IMR-90 (cell line): ENCODE data around the gene VWA8. TPM values are rescaled to one million over a fixed set of nuclear protein-coding genes. Genes with fewer than 3 reads are reported as not detected.
A peak's percentile ranks its signal among the peaks of the same experiment; 100 is the strongest.

Source experiments
- ATAC-seq: fragments of 200-7000 bp; cut with Tn5 transposase; 2 replicates; pipeline ENCODE4 v1.9.1; 2020; ENCODE audit warnings: low read depth, mild to moderate bottlenecking, moderate library complexity
- BruUV-seq: library from RNA; stranded (reverse); fragments of 400-500 nt; replicated peaks from 2 replicates; lab custom pipeline; 2021; lab: Mats Ljungman, UMichigan
- CTCF ChIA-PET: fragments of 300-600 bp; formaldehyde crosslinking; extraction: SDS; loops from one replicate; lab custom pipeline; 2021; ENCODE audit warnings: antibody characterized with exemption; lab: Yijun Ruan, JAX
- POLR2A ChIA-PET: fragments of 300-600 bp; sonication (Branson Sonifier 250); formaldehyde crosslinking; loops from one replicate; lab custom pipeline; 2022; ENCODE audit warnings: antibody characterized with exemption; ENCODE audit not compliant: unreplicated experiment; lab: Charles Lee
- DNase-seq: peaks from one replicate; pipeline ENCODE4 v3.0.0; 2013
- H2AFZ ChIP-seq: replicated peaks from 2 replicates; pipeline ENCODE3; 2013; ENCODE audit warnings: low read length, mild to moderate bottlenecking; ENCODE audit not compliant: poor library complexity
- H2AK5ac ChIP-seq: 2 replicates; pipeline ENCODE4 v1.6.1; 2013; ENCODE audit warnings: low read depth, low read length, inconsistent platforms
- H2AK9ac ChIP-seq: replicated peaks from 2 replicates; pipeline ENCODE3; 2013; ENCODE audit warnings: mild to moderate bottlenecking, low read depth, low read length, moderate library complexity; ENCODE audit not compliant: poor library complexity
- H2BK120ac ChIP-seq: 2 replicates; pipeline ENCODE4 v1.6.1; 2013; ENCODE audit warnings: low read depth, low read length, inconsistent platforms
- H2BK15ac ChIP-seq: 3 replicates; pipeline ENCODE4 v1.6.1; 2013; ENCODE audit warnings: low read depth, low read length, inconsistent platforms
- H2BK20ac ChIP-seq: 2 replicates; pipeline ENCODE4 v1.6.1; 2013; ENCODE audit warnings: low read depth, mild to moderate bottlenecking, inconsistent platforms, low read length, moderate library complexity
- H2BK5ac ChIP-seq: 2 replicates; pipeline ENCODE4 v1.6.1; 2013; ENCODE audit warnings: mild to moderate bottlenecking, low read depth, low read length, inconsistent platforms; ENCODE audit not compliant: poor library complexity, severe bottlenecking
- H3K14ac ChIP-seq: replicated peaks from 2 replicates; pipeline ENCODE4 v1.6.1; 2013; ENCODE audit warnings: low read depth, low read length, inconsistent platforms
- H3K18ac ChIP-seq: 2 replicates; pipeline ENCODE4 v1.6.1; 2013; ENCODE audit warnings: low read depth, low read length, control low read depth
- H3K23ac ChIP-seq: 2 replicates; pipeline ENCODE4 v1.6.1; 2013; ENCODE audit warnings: low read depth, low read length, inconsistent platforms
- H3K27ac ChIP-seq: 2 replicates; pipeline ENCODE4 v1.5.1; 2013; ENCODE audit warnings: mild to moderate bottlenecking, control low read depth, low read length; ENCODE audit not compliant: insufficient read depth
- H3K27me3 ChIP-seq: 2 replicates; pipeline ENCODE4 v1.6.1; 2013; ENCODE audit warnings: low read length; ENCODE audit not compliant: control insufficient read depth, insufficient read depth
- H3K36me3 ChIP-seq: 2 replicates; pipeline ENCODE4 v1.6.1; 2013; ENCODE audit warnings: low read length, mixed read lengths; ENCODE audit not compliant: control insufficient read depth, insufficient read depth
- H3K4ac ChIP-seq: 2 replicates; pipeline ENCODE4 v1.6.1; 2013; ENCODE audit warnings: low read depth, low read length, inconsistent platforms
- H3K4me1 ChIP-seq: 2 replicates; pipeline ENCODE4 v1.6.1; 2013; ENCODE audit warnings: low read length, mixed read lengths; ENCODE audit not compliant: control insufficient read depth, insufficient read depth
- H3K4me2 ChIP-seq: 2 replicates; pipeline ENCODE4 v1.6.1; 2013; ENCODE audit warnings: low read depth, mild to moderate bottlenecking, control low read depth, low read length, moderate library complexity
- H3K4me3 ChIP-seq: 2 replicates; pipeline ENCODE4 v1.5.1; 2013; ENCODE audit warnings: low read depth, mild to moderate bottlenecking, control low read depth, low read length, moderate library complexity; ENCODE audit not compliant: insufficient read depth
- H3K56ac ChIP-seq: 2 replicates; pipeline ENCODE4 v1.6.1; 2013; ENCODE audit warnings: low read length, inconsistent platforms; ENCODE audit not compliant: insufficient read depth; ENCODE audit errors: extremely low read depth
- H3K79me1 ChIP-seq, 2 experiments: 2 replicates each; pipeline ENCODE4 v1.6.1; 2013; ENCODE audit warnings: low read length in 2 of 2, inconsistent platforms in 1 of 2, low read depth in 1 of 2
- H3K9ac ChIP-seq: 2 replicates; pipeline ENCODE4 v1.6.1; 2013; ENCODE audit warnings: low read depth, low read length, control low read depth
- H3K9me1 ChIP-seq: 2 replicates; pipeline ENCODE4 v1.6.1; 2013; ENCODE audit warnings: low read length, inconsistent platforms; ENCODE audit not compliant: insufficient read depth
- H3K9me3 ChIP-seq: 2 replicates; pipeline ENCODE4 v1.6.1; 2013; ENCODE audit warnings: low read length; ENCODE audit not compliant: control insufficient read depth, insufficient read depth
- H4K20me1 ChIP-seq: 2 replicates; pipeline ENCODE4 v1.6.1; 2013; ENCODE audit warnings: low read length, inconsistent platforms; ENCODE audit not compliant: insufficient read depth
- H4K5ac ChIP-seq: 2 replicates; pipeline ENCODE4 v1.6.1; 2013; ENCODE audit warnings: mild to moderate bottlenecking, low read depth, low read length, control low read depth
- H4K8ac ChIP-seq, 2 experiments: 2 replicates each; pipeline ENCODE4 v1.6.1; 2013; ENCODE audit warnings: low read depth in 2 of 2, low read length in 2 of 2, control low read depth in 1 of 2, inconsistent platforms in 1 of 2
- H4K91ac ChIP-seq: 2 replicates; pipeline ENCODE4 v1.6.1; 2013; ENCODE audit warnings: low read depth, low read length, inconsistent platforms; ENCODE audit not compliant: insufficient read depth
- BHLHE40 ChIP-seq: fragments of 150-350 bp; IDR thresholded peaks from 2 replicates; pipeline ENCODE4 v1.6.1; 2016; ENCODE audit warnings: mild to moderate bottlenecking, low read depth, low read length
- CHD1 ChIP-seq: IDR thresholded peaks from 2 replicates; pipeline ENCODE4 v1.6.1; 2012; ENCODE audit warnings: low read depth, low read length, improper control_type of control experiment
- FOS ChIP-seq: fragments of 150-350 bp; IDR thresholded peaks from 2 replicates; pipeline ENCODE4 v1.6.1; 2016; ENCODE audit warnings: low read depth, low read length
- MAFK ChIP-seq: IDR thresholded peaks from 2 replicates; pipeline ENCODE4 v1.6.1; 2012; ENCODE audit warnings: low read depth, low read length, improper control_type of control experiment
- MAZ ChIP-seq: IDR thresholded peaks from 2 replicates; pipeline ENCODE4 v1.6.1; 2012; ENCODE audit warnings: low read depth, mild to moderate bottlenecking, low read length, improper control_type of control experiment, moderate library complexity, borderline replicate concordance
- MXI1 ChIP-seq: IDR thresholded peaks from 2 replicates; pipeline ENCODE4 v1.6.1; 2012; ENCODE audit warnings: low read depth, mild to moderate bottlenecking, low read length, moderate library complexity, borderline replicate concordance
- NFE2L2 ChIP-seq: fragments of 150-350 bp; IDR thresholded peaks from 2 replicates; pipeline ENCODE4 v1.6.1; 2016; ENCODE audit warnings: low read depth, mild to moderate bottlenecking, low read length
- POLR2A ChIP-seq: IDR thresholded peaks from 2 replicates; pipeline ENCODE4 v1.6.1; 2012; ENCODE audit warnings: mild to moderate bottlenecking, low read depth, low read length
- RCOR1 ChIP-seq: IDR thresholded peaks from 2 replicates; pipeline ENCODE4 v1.6.1; 2012; ENCODE audit warnings: mild to moderate bottlenecking, low read length, improper control_type of control experiment; ENCODE audit not compliant: insufficient replicate concordance
- RFX5 ChIP-seq: IDR thresholded peaks from 2 replicates; pipeline ENCODE4 v1.8.0; 2012; ENCODE audit warnings: low read depth, mild to moderate bottlenecking, low read length, moderate library complexity
- SMC3 ChIP-seq: fragments of 150-350 bp; IDR thresholded peaks from 2 replicates; pipeline ENCODE4 v1.6.1; 2016; ENCODE audit warnings: low read depth, mild to moderate bottlenecking, antibody characterized with exemption, low read length, moderate library complexity
- dilution Hi-C: fragments of 300-500 bp; cut with HindIII; formaldehyde crosslinking; loops from one replicate; pipeline ENCODE4 v1.14.3; 2018; ENCODE audit warnings: low sequenced_read_pairs; ENCODE audit not compliant: unreplicated experiment
- in situ Hi-C: fragments of 300-500 bp; cut with MboI; formaldehyde crosslinking; loops from 3 replicates; pipeline ENCODE4 v1.14.3; 2019; ENCODE audit warnings: low sequenced_read_pairs, inconsistent platforms, mixed read lengths
- intact Hi-C: fragments of 100-400 bp; cut with micrococcal nuclease; formaldehyde crosslinking; loops from 2 replicates; pipeline ENCODE4 v1.10.0; 2022
- polyA plus RNA-seq, 3 experiments: library from polyadenylated mRNA; depleted of rRNA; stranded (reverse); fragments of >200 nt; gene quantifications; 2 replicates each; pipeline ENCODE4 v1.2.3, GENCODE V29; 2012; ENCODE audit warnings: low replicate concordance in 1 of 3
- total RNA-seq: library from RNA; depleted of rRNA; stranded (reverse); fragments of >200 nt; gene quantifications from 2 replicates; pipeline ENCODE4 v1.2.3, GENCODE V29; 2012
- TF ChIP-seq, protein P1 (sequence below): fragments of 150-350 bp; IDR thresholded peaks from 2 replicates; pipeline ENCODE4 v1.6.1; 2017; ENCODE audit warnings: mild to moderate bottlenecking, antibody characterized with exemption, low read length, low read depth
- TF ChIP-seq, protein P2 (sequence below): conservative IDR thresholded peaks from 2 replicates; pipeline ENCODE4 v1.5.1; 2012; ENCODE audit warnings: mild to moderate bottlenecking, low read depth, low read length, improper control_type of control experiment

The VWA8 gene
- total and polyA plus RNA-seq, 2 of the 4 experiments (the other 2 are of a cell fraction) = 5.9 to 18.3 TPM

DNA sequence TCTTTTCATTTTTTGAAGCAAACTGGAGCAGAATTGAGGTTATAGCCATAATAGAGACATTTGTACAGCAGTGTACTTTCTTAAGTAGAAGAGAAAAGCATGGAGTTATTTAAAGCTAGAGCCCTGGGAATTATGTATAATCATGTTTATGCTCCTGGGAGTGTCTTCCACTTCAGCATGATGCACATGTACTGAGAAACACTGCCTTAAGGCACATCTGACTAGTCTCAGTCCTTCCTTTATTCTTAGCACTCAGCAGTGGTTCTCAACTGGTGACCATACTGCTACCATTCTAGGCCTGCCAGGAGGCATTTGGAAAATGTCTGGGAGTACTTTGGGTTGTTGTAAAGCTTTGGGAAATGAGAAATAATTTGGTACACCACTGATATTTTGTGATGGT, 45.8 kb downstream of the VWA8 start:
- intact Hi-C loops (loop anchor here (5.0 kb wide), 1 partner anchor 127 kb away; no protein-coding TSS in a partner anchor), dilution Hi-C loops (no loop called here), in situ Hi-C loops (no loop called here)
- Histone ChIP-seq H2AK9ac (no peak overlapping the region), H3K4me3 (no peak overlapping the region), H3K18ac (no peak overlapping the region), H3K27me3 (no peaks in the 10 kb centered on the region), H4K8ac (no peak overlapping the region), H3K14ac (0 out of 2 replicates have a peak overlapping the region, but pooled peaks have one; percentile 61), H3K27ac (no peak overlapping the region), H4K20me1 (peaks cover 12% of the 10 kb centered on the region; the same call in 1 of the 2 replicates), H2BK120ac (0 out of 2 replicates have a peak overlapping the region, but pooled peaks have one; percentile 14), H2BK20ac (no peak overlapping the region), H3K23ac (peak overlapping the region; percentile 78; the same call in 1 of the 2 replicates), H3K56ac (no peak overlapping the region), H3K9me3 (no peaks in the 10 kb centered on the region), H3K4me1 (peaks cover 11% of the 10 kb centered on the region), H4K91ac (no peak overlapping the region), H3K79me1 (peaks cover 22 to 32% of the 10 kb centered on the region in 2 experiments), H2BK15ac (peak overlapping the region; percentile 7; the same call in 1 of the 3 replicates), H3K9ac (no peak overlapping the region), H4K5ac (no peak overlapping the region), H2AK5ac (no peak overlapping the region), H2BK5ac (no peak overlapping the region), H2AFZ (no peak overlapping the region), H3K36me3 (no peaks in the 10 kb centered on the region), H3K9me1 (peaks cover 19% of the 10 kb centered on the region), H3K4me2 (no peak overlapping the region), H3K4ac (peak overlapping the region; percentile 41; the same call in 1 of the 2 replicates)
- ChIA-PET POLR2A (no interaction called here), CTCF (interaction anchor here (1.4 kb wide), 1 partner anchor 22 kb away, joined by 4 read pairs; no protein-coding TSS in a partner anchor)
- ATAC-seq = no peak
- TF ChIP-seq RCOR1 (no peak), CHD1 (no peak), RFX5 (no peak), POLR2A (no peak), SMC3 (no peak), NFE2L2 (no peak), BHLHE40 (no peak), MAZ (no peak), MAFK (no peak), FOS (no peak), MXI1 (no peak)
- TF ChIP-seq, protein P1, sequence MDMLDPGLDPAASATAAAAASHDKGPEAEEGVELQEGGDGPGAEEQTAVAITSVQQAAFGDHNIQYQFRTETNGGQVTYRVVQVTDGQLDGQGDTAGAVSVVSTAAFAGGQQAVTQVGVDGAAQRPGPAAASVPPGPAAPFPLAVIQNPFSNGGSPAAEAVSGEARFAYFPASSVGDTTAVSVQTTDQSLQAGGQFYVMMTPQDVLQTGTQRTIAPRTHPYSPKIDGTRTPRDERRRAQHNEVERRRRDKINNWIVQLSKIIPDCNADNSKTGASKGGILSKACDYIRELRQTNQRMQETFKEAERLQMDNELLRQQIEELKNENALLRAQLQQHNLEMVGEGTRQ = no peak
- TF ChIP-seq, protein P2, sequence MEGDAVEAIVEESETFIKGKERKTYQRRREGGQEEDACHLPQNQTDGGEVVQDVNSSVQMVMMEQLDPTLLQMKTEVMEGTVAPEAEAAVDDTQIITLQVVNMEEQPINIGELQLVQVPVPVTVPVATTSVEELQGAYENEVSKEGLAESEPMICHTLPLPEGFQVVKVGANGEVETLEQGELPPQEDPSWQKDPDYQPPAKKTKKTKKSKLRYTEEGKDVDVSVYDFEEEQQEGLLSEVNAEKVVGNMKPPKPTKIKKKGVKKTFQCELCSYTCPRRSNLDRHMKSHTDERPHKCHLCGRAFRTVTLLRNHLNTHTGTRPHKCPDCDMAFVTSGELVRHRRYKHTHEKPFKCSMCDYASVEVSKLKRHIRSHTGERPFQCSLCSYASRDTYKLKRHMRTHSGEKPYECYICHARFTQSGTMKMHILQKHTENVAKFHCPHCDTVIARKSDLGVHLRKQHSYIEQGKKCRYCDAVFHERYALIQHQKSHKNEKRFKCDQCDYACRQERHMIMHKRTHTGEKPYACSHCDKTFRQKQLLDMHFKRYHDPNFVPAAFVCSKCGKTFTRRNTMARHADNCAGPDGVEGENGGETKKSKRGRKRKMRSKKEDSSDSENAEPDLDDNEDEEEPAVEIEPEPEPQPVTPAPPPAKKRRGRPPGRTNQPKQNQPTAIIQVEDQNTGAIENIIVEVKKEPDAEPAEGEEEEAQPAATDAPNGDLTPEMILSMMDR = no peak
- no TSS peak for BruUV-seq
- peak; percentile 45 for DNase-seq
